GM06990 (cell line): ENCODE measurements around the gene UTP14A.

Experiments used
- DNase-seq: peaks from one replicate; pipeline ENCODE4 v3.0.0-alpha.2; 2011; ENCODE audit not compliant: insufficient read length; ENCODE audit errors: extremely low read depth
- H3K27me3 ChIP-seq: replicated peaks from 2 replicates; pipeline ENCODE4 v1.6.0; 2011; ENCODE audit warnings: low read length; ENCODE audit not compliant: control insufficient read depth, insufficient read depth
- H3K36me3 ChIP-seq: 2 replicates; pipeline ENCODE4 v1.5.1; 2011; ENCODE audit warnings: low read length; ENCODE audit not compliant: control insufficient read depth, insufficient read depth
- H3K4me3 ChIP-seq: replicated peaks from 2 replicates; pipeline ENCODE4 v1.5.1; 2011; ENCODE audit warnings: low read depth, mild to moderate bottlenecking, control low read depth, low read length
- TF ChIP-seq, protein P1 (sequence below): IDR thresholded peaks from 2 replicates; pipeline ENCODE4 v1.5.1; 2011; ENCODE audit warnings: low read length, control low read depth, mild to moderate bottlenecking, inconsistent platforms; ENCODE audit not compliant: insufficient read depth, poor library complexity, severe bottlenecking

UTP14A gene

DNA sequence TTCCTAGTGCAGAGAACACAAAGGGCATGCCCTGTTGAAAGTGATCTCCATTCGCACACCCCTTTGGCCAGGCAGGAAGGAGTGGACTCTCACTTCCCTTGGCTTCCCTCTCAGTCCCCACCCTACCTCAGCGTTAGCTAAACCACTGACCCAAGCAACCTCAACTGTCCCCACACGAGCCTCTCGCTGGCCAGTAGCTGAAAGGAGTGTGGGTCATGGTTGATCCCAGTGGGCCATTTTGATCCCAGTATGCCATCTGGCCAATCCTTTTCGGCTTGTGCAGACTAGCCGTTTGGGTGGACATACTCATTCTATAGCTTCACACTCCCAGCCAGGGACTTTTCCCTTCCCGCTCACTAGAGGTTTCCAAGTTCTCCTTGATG, 52.1 kb downstream of the UTP14A start:
- no peaks in the 10 kb centered on the region for H3K27me3 ChIP-seq
- no peaks in the 10 kb centered on the region for H3K36me3 ChIP-seq
- TF ChIP-seq, protein P1, sequence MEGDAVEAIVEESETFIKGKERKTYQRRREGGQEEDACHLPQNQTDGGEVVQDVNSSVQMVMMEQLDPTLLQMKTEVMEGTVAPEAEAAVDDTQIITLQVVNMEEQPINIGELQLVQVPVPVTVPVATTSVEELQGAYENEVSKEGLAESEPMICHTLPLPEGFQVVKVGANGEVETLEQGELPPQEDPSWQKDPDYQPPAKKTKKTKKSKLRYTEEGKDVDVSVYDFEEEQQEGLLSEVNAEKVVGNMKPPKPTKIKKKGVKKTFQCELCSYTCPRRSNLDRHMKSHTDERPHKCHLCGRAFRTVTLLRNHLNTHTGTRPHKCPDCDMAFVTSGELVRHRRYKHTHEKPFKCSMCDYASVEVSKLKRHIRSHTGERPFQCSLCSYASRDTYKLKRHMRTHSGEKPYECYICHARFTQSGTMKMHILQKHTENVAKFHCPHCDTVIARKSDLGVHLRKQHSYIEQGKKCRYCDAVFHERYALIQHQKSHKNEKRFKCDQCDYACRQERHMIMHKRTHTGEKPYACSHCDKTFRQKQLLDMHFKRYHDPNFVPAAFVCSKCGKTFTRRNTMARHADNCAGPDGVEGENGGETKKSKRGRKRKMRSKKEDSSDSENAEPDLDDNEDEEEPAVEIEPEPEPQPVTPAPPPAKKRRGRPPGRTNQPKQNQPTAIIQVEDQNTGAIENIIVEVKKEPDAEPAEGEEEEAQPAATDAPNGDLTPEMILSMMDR, result no peak
- DNase-seq, result no peak
- H3K4me3 ChIP-seq, result peak overlapping the region; percentile 58; the same call in 1 of the 2 replicates

DNA sequence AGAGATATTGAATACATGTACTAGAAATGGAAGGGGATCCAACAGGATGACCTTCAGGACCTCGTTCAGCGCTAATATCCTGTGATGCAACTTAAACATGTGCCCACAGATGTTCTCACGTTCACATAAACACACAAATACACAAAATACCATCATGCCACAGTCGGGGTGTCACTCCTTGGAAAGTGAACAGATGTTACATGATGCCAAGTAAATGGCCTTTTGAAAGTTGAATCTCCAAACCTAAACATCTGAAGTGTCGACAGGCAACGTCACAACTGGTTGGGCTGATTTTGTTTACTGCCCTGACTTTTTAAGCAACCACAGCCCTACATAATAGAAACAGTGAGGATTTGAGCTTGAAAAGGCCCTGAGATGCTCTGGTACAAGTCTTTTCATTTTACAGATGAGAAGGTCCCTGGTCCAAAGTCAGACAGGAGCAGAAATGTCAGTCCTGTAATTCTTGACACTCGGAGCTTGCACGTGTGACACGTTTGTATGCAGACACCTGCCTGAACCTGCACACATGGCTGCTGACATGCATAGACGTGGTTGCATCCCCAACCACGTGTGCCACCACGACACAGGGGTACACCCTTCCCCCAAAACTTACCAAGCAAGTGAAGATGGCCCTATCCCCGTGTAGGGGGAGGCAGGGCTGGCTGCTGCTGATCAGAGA, 53.0 kb downstream of the UTP14A start:
- Histone ChIP-seq H3K4me3 (no peak overlapping the region), H3K27me3 (no peaks in the 10 kb centered on the region), H3K36me3 (no peaks in the 10 kb centered on the region)
- no peak for DNase-seq
- TF ChIP-seq, protein P1, result no peak

DNA sequence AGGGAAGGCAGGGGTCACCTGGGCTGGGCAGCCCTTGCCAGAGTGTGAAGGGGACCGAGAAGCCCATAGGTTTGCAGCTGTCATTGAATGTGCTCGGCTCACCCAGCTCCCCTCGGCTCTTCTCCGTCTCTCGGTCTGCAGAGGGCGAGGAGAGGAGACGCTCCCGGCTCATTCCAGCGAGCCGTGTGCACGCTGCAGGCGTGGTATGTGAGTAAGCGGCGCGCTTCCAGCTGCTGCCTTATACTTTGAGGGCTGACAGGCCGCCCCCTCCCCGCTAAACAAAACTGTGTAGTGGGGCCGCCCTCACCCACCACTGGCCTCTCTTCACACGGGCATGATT, 53.5 kb downstream of the UTP14A start:
- TF ChIP-seq, protein P1, result no peak
- no peak for DNase-seq
- Histone ChIP-seq H3K4me3 (no peak overlapping the region), H3K27me3 (no peaks in the 10 kb centered on the region), H3K36me3 (no peaks in the 10 kb centered on the region)

DNA sequence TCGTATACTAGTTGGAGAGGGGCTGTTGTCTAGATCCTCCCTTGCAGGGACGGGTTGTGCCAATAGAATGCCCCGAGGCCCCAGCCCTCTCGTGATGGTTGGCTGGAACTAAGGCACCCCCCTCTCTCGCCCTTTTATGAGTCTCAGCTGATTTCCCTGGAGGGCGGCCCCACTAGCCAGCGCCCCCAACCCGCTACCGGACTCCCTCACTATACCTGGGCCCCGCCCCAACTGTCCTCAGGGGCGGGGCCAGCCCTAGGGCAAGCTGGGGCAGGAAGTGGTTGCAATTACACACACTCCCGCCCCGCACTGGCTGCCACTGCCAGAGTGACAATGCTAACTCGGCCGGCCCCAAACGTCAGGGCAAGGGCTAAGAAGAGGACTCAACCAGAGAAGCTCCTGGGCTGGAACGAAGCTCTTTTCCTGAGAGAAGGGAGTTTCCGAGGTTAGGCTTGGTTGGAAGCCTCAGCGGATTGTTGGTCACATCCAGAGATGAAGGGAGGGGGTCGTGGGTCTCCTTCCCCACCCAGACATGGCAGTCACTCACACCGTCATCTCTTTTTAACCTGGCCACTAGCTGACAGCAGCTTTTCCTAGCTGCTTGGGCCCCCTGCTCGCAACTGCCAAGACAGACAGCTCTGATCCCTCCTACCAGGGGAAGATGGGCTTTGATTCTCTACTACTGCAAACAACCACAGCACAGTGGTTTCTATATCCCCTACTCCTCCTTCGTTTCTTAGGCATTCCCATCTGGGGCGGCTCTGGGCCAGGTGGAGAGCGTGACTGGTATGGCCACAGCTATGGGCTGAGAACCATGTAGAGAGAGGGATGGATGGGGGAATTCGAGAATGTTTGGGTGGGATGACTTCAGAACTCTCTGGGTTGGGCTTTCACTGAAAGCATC, 55.5 kb downstream of the UTP14A start:
- Histone ChIP-seq H3K27me3 (no peaks in the 10 kb centered on the region), H3K36me3 (no peaks in the 10 kb centered on the region), H3K4me3 (peak overlapping the region; percentile 19)
- DNase-seq, result peak; percentile 81
- TF ChIP-seq, protein P1, result no peak

DNA sequence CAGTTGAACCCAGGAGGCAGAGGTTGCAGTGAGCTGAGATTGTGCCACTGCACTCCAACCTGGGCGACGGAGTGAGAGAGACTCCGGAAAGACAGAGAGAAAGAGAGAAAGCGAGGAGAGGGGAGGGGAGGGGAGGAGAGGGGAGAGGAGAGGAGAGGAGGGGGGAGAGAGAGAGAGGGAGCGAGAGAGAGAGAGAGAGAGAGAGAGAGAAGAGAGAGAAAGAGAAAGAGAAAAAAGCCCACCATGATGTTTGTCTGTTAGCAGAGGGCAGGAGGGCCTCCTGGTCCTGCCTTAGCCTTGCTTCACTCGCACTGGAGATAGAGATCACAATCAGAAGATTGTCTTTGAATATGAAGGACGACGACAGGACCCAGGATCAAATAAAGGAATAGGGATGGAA, 57.8 kb downstream of the UTP14A start:
- H3K27me3 ChIP-seq, result no peaks in the 10 kb centered on the region
- no peak overlapping the region for H3K4me3 ChIP-seq
- DNase-seq, result no peak
- H3K36me3 ChIP-seq, result no peaks in the 10 kb centered on the region
- TF ChIP-seq, protein P1, result no peak
